ENCODE data around the gene PLA2G6. TPM values are rescaled to one million over a fixed set of nuclear protein-coding genes. Genes with fewer than 3 reads are reported as not detected.

PLA2G6 gene
- total and polyA plus RNA-seq, 2 of the 13 experiments (the other 11 are each of a cell fraction or from before 2014, with no cell fraction given), result 4.8 to 11.5 TPM

GRCh38 chr22:38221407-38221806 lies 39.8 kb upstream of the PLA2G6 start:
- ChIA-PET CTCF (ENCODE audit: low intra/inter-chr PET ratio, low total read pairs) (no interaction called here), POLR2A (interaction anchor here (0.6 kb wide), 1 partner anchor 85 kb away, joined by 3 read pairs; no protein-coding TSS in a partner anchor)
- H2AFZ ChIP-seq (ENCODE audit: low read length), result no peak overlapping the region
- H3K27me3 ChIP-seq (ENCODE audit: control insufficient read depth in 1 of 2, insufficient read depth in 2 of 2, low read length in 2 of 2), result no peaks in the 10 kb centered on the region
- no peak for TF ChIP-seq ZBTB40 (IDR thresholded peaks at IDR 0.05)
- TF ChIP-seq ZBTB40 (CRISPR knock-in tag; IDR thresholded peaks at IDR 0.05), result no peak
- TF ChIP-seq CBX2 (IDR thresholded peaks at IDR 0.05; ENCODE audit: low read depth, low read length), result no peak
- no peak for TF ChIP-seq CBX2 (CRISPR knock-in tag; IDR thresholded peaks at IDR 0.05; ENCODE audit: low read depth)
- no peak for TF ChIP-seq BRF2 (CRISPR knock-in tag; IDR thresholded peaks at IDR 0.05)
- no peak for TF ChIP-seq ZNF660 (CRISPR knock-in tag; IDR thresholded peaks at IDR 0.05; ENCODE audit: borderline replicate concordance, low read depth)
- TF ChIP-seq ATRX (CRISPR knock-in tag; IDR thresholded peaks at IDR 0.05; ENCODE audit: borderline replicate concordance), result no peak
- no peak overlapping the region for H3K4me2 ChIP-seq (ENCODE audit: low read depth, low read length)
- H3K9me3 ChIP-seq (ENCODE audit: low read length), result no peaks in the 10 kb centered on the region
- H3K27ac ChIP-seq (ENCODE audit: extremely low read length, insufficient read depth, low read length), result no peak overlapping the region
- ATAC-seq (no peak), DNase-seq (ENCODE audit: low spot score) (no peak), FAIRE-seq (no peak)
- in situ Hi-C loops (cut with HindIII; ENCODE audit: extremely low pct_ligation_motif_present, low pct_unique_long_range_greater_than_20kb) (no loop called here), intact Hi-C loops (cut with micrococcal nuclease; ENCODE audit: unreplicated experiment) (no loop called here)
- no peak overlapping the region for H3K4me3 ChIP-seq (replicated peaks in 1 of 3; ENCODE audit: insufficient read depth in 1 of 3, low read depth in 2 of 3, low read length in 3 of 3)
- no peaks in the 10 kb centered on the region for H4K20me1 ChIP-seq (ENCODE audit: insufficient read depth, low read length)
- peaks cover 23% of the 10 kb centered on the region for H3K4me1 ChIP-seq (ENCODE audit: insufficient read depth, low read length)
- 97% methylated on average over 21 of the region's 22 CpGs for WGBS (ENCODE audit: low lambda C conversion rate)
- H3K79me2 ChIP-seq (ENCODE audit: insufficient read depth, low read length), result no peaks in the 10 kb centered on the region
- H3K9ac ChIP-seq (ENCODE audit: insufficient read depth, low read depth, low read length), result no peak overlapping the region
- BruUV-seq (replicated peaks), result no TSS peak
- peaks cover 1 to 12% of the 10 kb centered on the region in 2 experiments; a peak in 4 of 5 replicates for H3K36me3 ChIP-seq (replicated peaks in 1 of 2; ENCODE audit: control insufficient read depth in 1 of 2, insufficient read depth in 2 of 2, low read length in 2 of 2)
